Measurements from ENCODE around the gene NAV2. TPM values are rescaled to one million over a fixed set of nuclear protein-coding genes. Genes with fewer than 3 reads are reported as not detected.

NAV2 gene
- total and polyA plus RNA-seq, 2 experiments from 2014 or later, result 26.0 to 45.0 TPM

DNA sequence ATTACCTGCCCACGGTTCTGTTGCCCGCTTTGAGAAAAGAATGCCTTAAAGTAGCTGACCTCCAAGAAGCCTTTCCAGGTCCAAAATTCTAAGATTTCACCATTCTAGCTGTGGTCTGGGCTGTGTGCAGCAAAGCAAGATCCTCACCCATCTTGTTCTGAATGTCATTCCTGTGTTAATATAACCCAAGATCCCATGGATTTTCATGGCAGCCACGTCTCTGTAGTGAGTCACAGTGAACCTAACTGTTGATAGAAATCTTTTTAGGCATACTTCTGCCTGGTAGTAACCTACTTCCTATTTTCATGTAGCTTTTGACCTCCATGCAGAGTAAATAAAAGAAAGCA, 210.0 kb downstream of the NAV2 start:
- DNase-seq (ENCODE audit: low spot score), result no peak
- Histone ChIP-seq H3K27ac (ENCODE audit: low read depth) (no peak overlapping the region), H3F3A (replicated peaks; ENCODE audit: low read depth) (no peaks in the 10 kb centered on the region), H3K4me2 (no peak overlapping the region), H3K79me2 (replicated peaks; ENCODE audit: insufficient read depth) (no peaks in the 10 kb centered on the region; the same call in 1 of the 2 replicates), H2AFZ (no peak overlapping the region), H3K36me3 (ENCODE audit: insufficient read depth) (0 out of 2 replicates have a peak, but pooled peaks cover 5% of the 10 kb centered on the region), H3K27me3 (ENCODE audit: insufficient read depth) (no peaks in the 10 kb centered on the region), H4K20me1 (replicated peaks; ENCODE audit: insufficient read depth) (peaks cover 4% of the 10 kb centered on the region; the same call in 1 of the 2 replicates), H3K9me2 (ENCODE audit: insufficient read depth) (no peaks in the 10 kb centered on the region), H3K4me1 (ENCODE audit: insufficient read depth) (no peaks in the 10 kb centered on the region), H3K4me3 (no peak overlapping the region)
- peaks cover 16% of the 10 kb centered on the region; the same call in 2 of the 3 replicates for H3K36me3 Mint-ChIP-seq (ENCODE audit: low read depth)
- H3K27ac Mint-ChIP-seq, result no peak overlapping the region
- peaks cover 2% of the 10 kb centered on the region for H3K27me3 Mint-ChIP-seq (ENCODE audit: insufficient read depth, low read depth, poor library complexity)
- H3K4me1 Mint-ChIP-seq, result peaks cover 9% of the 10 kb centered on the region; the same call in 2 of the 3 replicates
- no peak for TF ChIP-seq STAT1 (IDR thresholded peaks at IDR 0.05; ENCODE audit: unreplicated experiment)
- TF ChIP-seq, protein P1, sequence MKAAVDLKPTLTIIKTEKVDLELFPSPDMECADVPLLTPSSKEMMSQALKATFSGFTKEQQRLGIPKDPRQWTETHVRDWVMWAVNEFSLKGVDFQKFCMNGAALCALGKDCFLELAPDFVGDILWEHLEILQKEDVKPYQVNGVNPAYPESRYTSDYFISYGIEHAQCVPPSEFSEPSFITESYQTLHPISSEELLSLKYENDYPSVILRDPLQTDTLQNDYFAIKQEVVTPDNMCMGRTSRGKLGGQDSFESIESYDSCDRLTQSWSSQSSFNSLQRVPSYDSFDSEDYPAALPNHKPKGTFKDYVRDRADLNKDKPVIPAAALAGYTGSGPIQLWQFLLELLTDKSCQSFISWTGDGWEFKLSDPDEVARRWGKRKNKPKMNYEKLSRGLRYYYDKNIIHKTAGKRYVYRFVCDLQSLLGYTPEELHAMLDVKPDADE (IDR thresholded peaks at IDR 0.05), result no peak
- no peak for TF ChIP-seq REST (IDR thresholded peaks at IDR 0.05; ENCODE audit: unreplicated experiment)
- no peak for TF ChIP-seq ZNF462 (CRISPR knock-in tag; IDR thresholded peaks at IDR 0.05)
- TF ChIP-seq CREB1 (CRISPR knock-in tag; IDR thresholded peaks at IDR 0.05; ENCODE audit: low read depth), result no peak
- no peak for TF ChIP-seq ZNF114 (CRISPR knock-in tag; IDR thresholded peaks at IDR 0.05)
- TF ChIP-seq, protein P2, sequence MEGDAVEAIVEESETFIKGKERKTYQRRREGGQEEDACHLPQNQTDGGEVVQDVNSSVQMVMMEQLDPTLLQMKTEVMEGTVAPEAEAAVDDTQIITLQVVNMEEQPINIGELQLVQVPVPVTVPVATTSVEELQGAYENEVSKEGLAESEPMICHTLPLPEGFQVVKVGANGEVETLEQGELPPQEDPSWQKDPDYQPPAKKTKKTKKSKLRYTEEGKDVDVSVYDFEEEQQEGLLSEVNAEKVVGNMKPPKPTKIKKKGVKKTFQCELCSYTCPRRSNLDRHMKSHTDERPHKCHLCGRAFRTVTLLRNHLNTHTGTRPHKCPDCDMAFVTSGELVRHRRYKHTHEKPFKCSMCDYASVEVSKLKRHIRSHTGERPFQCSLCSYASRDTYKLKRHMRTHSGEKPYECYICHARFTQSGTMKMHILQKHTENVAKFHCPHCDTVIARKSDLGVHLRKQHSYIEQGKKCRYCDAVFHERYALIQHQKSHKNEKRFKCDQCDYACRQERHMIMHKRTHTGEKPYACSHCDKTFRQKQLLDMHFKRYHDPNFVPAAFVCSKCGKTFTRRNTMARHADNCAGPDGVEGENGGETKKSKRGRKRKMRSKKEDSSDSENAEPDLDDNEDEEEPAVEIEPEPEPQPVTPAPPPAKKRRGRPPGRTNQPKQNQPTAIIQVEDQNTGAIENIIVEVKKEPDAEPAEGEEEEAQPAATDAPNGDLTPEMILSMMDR (conservative IDR thresholded peaks at IDR 0.05; ENCODE audit: low read depth in 2 of 2), result no peak
- TF ChIP-seq POLR2AphosphoS5 (IDR thresholded peaks at IDR 0.05; ENCODE audit: low read depth), result no peak
- TF ChIP-seq NANOG (IDR thresholded peaks at IDR 0.05; ENCODE audit: borderline replicate concordance), result no peak
- TF ChIP-seq EZH2 (IDR thresholded peaks at IDR 0.05; ENCODE audit: low read depth, unreplicated experiment), result no peak
- TF ChIP-seq JUNB (IDR thresholded peaks at IDR 0.05; ENCODE audit: unreplicated experiment), result no peak
- TF ChIP-seq ZNF331 (CRISPR knock-in tag; IDR thresholded peaks at IDR 0.05; ENCODE audit: low read depth), result no peak
- TF ChIP-seq EZH2phosphoT487 (IDR thresholded peaks at IDR 0.05; ENCODE audit: unreplicated experiment), result no peak
- H3K4me3 Mint-ChIP-seq, result no peak overlapping the region
- no peaks in the 10 kb centered on the region for H3K9me3 Mint-ChIP-seq
- no peak for ATAC-seq

Data from GM23338 (cell line).